BJ (cell line): ENCODE results near the gene XPR1. TPM values are rescaled to one million over a fixed set of nuclear protein-coding genes. Genes with fewer than 3 reads are reported as not detected.

Experiments
- CTCF ChIA-PET: fragments of 350-600 bp; formaldehyde crosslinking; extraction: SDS; loops from one replicate; lab custom pipeline; 2021; ENCODE audit warnings: antibody characterized with exemption, inconsistent platforms; lab: Yijun Ruan, JAX
- POLR2A ChIA-PET: fragments of 300-600 bp; sonication (Branson Sonifier 250); formaldehyde crosslinking; extraction: SDS; loops from one replicate; lab custom pipeline; 2021; ENCODE audit warnings: antibody characterized with exemption; lab: Charles Lee
- DNase-seq: peaks from one replicate; pipeline ENCODE4 v3.0.0-alpha.2; 2011; ENCODE audit warnings: low read depth
- H3K27me3 ChIP-seq: 2 replicates; pipeline ENCODE4 v1.6.0; 2011; ENCODE audit warnings: low read length; ENCODE audit not compliant: control insufficient read depth, insufficient read depth
- H3K36me3 ChIP-seq: 2 replicates; pipeline ENCODE4 v1.5.1; 2011; ENCODE audit warnings: low read length; ENCODE audit not compliant: control insufficient read depth, insufficient read depth
- H3K4me3 ChIP-seq: 2 replicates; pipeline ENCODE4 v1.5.1; 2011; ENCODE audit warnings: low read depth, mild to moderate bottlenecking, control low read depth, low read length
- polyA plus RNA-seq: library from polyadenylated mRNA; depleted of rRNA; stranded (reverse); fragments of >200 nt; gene quantifications from 2 replicates; pipeline ENCODE4 v1.2.3, GENCODE V29; 2011
- TF ChIP-seq, protein P1 (sequence below): IDR thresholded peaks from 2 replicates; pipeline ENCODE4 v1.5.1; 2011; ENCODE audit warnings: low read depth, mild to moderate bottlenecking, control low read depth, inconsistent platforms, low read length, moderate library complexity; ENCODE audit not compliant: insufficient read depth

XPR1 gene
- polyA plus RNA-seq, 1 experiment: 17.3 TPM

DNA sequence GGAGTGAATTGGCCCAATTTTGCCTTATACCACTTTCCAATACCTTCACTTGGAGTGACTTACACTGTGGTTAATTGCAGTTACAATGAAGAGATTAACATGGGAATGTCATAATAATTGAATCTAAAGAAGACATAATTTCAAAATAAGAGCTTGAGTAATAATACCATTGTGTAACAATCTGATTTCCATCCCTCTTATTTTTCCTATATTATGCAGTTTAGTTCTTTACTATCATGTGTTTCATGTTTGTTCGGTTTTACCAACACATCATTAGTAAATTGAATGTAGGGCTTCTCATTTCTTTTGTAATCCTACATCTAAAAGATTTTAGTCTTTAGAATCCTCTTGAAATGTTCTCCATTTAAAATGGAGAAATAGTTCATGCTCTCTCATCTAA is 19.2 kb upstream of the XPR1 start:
- no peak for DNase-seq
- Histone ChIP-seq H3K4me3 (no peak overlapping the region), H3K27me3 (no peaks in the 10 kb centered on the region; the same call in 1 of the 2 replicates), H3K36me3 (no peaks in the 10 kb centered on the region)
- TF ChIP-seq, protein P1, sequence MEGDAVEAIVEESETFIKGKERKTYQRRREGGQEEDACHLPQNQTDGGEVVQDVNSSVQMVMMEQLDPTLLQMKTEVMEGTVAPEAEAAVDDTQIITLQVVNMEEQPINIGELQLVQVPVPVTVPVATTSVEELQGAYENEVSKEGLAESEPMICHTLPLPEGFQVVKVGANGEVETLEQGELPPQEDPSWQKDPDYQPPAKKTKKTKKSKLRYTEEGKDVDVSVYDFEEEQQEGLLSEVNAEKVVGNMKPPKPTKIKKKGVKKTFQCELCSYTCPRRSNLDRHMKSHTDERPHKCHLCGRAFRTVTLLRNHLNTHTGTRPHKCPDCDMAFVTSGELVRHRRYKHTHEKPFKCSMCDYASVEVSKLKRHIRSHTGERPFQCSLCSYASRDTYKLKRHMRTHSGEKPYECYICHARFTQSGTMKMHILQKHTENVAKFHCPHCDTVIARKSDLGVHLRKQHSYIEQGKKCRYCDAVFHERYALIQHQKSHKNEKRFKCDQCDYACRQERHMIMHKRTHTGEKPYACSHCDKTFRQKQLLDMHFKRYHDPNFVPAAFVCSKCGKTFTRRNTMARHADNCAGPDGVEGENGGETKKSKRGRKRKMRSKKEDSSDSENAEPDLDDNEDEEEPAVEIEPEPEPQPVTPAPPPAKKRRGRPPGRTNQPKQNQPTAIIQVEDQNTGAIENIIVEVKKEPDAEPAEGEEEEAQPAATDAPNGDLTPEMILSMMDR: no peak
- CTCF ChIA-PET: no interaction called here
- POLR2A ChIA-PET: no interaction called here

DNA sequence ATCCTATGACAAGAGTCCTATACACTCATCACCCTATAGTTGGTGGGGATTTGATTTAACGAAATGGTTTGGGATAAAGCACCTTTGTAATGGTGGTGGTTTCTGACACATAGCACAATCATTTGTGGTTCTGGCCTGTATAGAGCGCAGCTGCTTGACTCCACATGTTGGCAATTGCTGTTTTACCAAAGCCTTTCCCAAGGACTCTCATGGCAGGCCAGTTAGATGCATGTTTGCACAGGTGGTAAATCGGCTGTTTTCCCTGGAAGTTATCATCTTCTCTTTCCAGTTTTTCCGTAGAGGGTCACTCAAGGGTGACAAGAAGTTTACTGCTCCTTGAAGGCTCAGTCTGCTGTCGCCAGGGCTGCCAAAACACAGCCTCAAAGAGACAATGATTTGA is 17.1 kb upstream of the XPR1 start:
- POLR2A ChIA-PET: no interaction called here
- Histone ChIP-seq H3K36me3 (no peaks in the 10 kb centered on the region), H3K4me3 (no peak overlapping the region), H3K27me3 (no peaks in the 10 kb centered on the region; the same call in 1 of the 2 replicates)
- TF ChIP-seq, protein P1: no peak
- CTCF ChIA-PET: no interaction called here
- DNase-seq: no peak

DNA sequence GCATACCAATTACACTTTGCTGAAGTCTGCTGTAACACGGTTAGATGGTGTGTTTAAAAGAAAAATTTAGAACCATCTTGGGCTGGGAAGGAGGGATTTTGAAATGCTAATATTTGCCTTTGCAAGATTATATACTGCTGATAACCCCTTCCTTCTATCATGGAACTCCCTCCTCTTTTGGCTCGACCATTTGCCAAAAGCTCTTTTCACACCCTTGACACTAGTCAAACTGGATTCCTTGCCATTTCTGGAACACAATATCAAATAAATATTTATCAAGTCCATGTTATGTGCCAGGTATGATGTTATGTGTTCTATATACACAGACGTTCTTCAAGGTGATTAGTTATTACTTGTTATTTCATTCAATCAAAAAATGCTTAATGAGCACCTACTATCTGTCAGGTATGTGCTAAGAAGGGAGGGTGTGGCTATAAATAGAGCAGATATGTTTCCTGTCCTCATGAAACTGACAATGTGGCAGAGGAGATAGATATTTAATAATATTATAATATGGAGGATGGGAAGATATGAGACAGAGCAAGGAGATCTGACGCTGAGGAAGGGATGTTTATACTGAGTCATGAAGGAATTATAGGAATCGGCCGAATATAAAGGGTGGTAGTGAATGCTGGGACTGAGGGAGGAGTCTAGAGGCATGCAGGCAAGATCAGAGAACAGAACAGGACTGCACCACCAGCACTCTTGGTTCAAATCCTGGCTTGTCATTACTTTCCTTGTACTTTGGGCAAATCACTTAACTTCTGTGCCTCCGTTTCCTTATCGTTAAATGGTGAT is 16.1 kb upstream of the XPR1 start:
- DNase-seq: no peak
- Histone ChIP-seq H3K36me3 (no peaks in the 10 kb centered on the region), H3K27me3 (no peaks in the 10 kb centered on the region; the same call in 1 of the 2 replicates), H3K4me3 (no peak overlapping the region)
- CTCF ChIA-PET: interaction anchor here (1.0 kb wide), 1 partner anchor 106 kb away, joined by 3 read pairs; no protein-coding TSS in a partner anchor
- POLR2A ChIA-PET: no interaction called here
- TF ChIP-seq, protein P1: no peak

DNA sequence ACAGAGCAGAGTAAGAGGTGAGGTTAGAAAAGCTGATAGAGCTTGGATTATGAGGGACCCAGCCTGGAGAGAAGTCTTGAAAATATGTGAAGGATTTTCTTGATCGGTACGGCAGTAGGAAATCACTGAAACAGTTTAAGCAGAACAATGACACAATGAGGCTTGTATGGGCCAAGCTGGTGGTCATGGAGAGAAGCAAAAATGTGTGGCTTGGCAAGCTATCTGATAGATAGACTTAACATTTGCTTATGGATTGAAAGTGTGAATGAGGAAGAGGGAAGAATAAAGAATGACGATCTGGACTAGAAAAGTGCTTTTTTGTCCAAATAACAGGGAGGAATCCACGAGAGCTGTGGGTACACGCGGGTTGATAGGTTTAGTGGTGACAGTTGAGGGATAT is 15.4 kb upstream of the XPR1 start:
- no peaks in the 10 kb centered on the region; the same call in 1 of the 2 replicates for H3K27me3 ChIP-seq
- ChIA-PET POLR2A (no interaction called here), CTCF (interaction anchor here (1.0 kb wide), 1 partner anchor 107 kb away, joined by 3 read pairs; no protein-coding TSS in a partner anchor)
- TF ChIP-seq, protein P1: no peak
- H3K36me3 ChIP-seq: no peaks in the 10 kb centered on the region
- H3K4me3 ChIP-seq: no peak overlapping the region
- DNase-seq: no peak

DNA sequence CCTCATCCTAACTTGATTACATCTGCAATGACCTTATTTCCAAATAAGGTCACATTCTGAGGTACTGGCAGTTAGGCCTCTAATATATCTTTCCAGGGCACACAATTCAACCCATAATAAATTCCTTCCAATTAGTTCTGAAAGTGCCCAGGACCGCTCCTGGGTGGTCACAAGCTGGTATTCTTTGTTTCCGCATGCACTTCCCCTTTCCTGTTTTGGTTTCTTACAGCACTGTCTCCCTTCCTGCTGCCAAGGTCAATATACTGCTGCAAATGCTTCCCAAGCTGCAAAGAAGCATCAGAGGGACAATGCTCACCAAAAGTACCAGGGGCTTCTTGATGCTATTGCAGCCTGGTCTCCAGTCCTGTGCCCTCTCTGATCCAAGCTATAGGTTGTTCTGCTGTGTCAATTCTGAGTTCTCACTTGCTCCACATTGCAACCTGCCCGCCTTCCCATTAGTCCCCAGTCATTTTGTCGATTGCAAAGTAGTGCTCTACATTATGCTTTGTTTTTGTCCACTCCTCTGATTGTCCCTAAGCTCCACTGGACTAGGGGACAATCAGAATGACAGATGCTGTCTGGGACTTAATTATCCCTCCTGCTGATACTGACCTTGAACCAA is 13.9 kb upstream of the XPR1 start:
- Histone ChIP-seq H3K36me3 (no peaks in the 10 kb centered on the region), H3K4me3 (no peak overlapping the region), H3K27me3 (no peaks in the 10 kb centered on the region; the same call in 1 of the 2 replicates)
- ChIA-PET CTCF (interaction anchor here (1.8 kb wide), 1 partner anchor 245 kb away, joined by 4 read pairs; no protein-coding TSS in a partner anchor), POLR2A (no interaction called here)
- TF ChIP-seq, protein P1: no peak
- DNase-seq: no peak
